HCT116 (cell line): Measurements from ENCODE around the gene MMP26. TPM values are rescaled to one million over a fixed set of nuclear protein-coding genes. Genes with fewer than 3 reads are reported as not detected.

Source experiments
- ATAC-seq: fragments of 200-7000 bp; cut with Tn5 transposase; 2 replicates; pipeline ENCODE4 v1.9.1; 2020; ENCODE audit warnings: mild to moderate bottlenecking, moderate library complexity
- BruUV-seq: library from RNA; stranded (reverse); fragments of 400-500 nt; replicated peaks from 2 replicates; lab custom pipeline; 2021; lab: Mats Ljungman, UMichigan
- CTCF ChIA-PET: fragments of 300-600 bp; sonication (Branson Sonifier 250); formaldehyde crosslinking; loops from one replicate; lab custom pipeline; 2021; ENCODE audit warnings: antibody characterized with exemption; lab: Charles Lee
- POLR2A ChIA-PET: fragments of 300-600, 350-600 bp; sonication (Branson Sonifier 250); formaldehyde crosslinking; loops from one replicate; lab custom pipeline; 2021; ENCODE audit warnings: antibody characterized with exemption; lab: Charles Lee
- RAD21 ChIA-PET, 2 experiments: fragments of 300-600 bp; sonication (Branson Sonifier 250); formaldehyde crosslinking; loops; one replicate each; lab custom pipeline; 2023; ENCODE audit warnings: low total read pairs in 2 of 2; ENCODE audit not compliant: uncharacterized antibody in 2 of 2, unreplicated experiment in 2 of 2, low non-redundant PET in 1 of 2; lab: Charles Lee
- DNase-seq: peaks from one replicate; pipeline ENCODE4 v3.0.0-alpha.2; 2010; ENCODE audit warnings: low read depth, low spot score
- H2AFZ ChIP-seq: fragments of 200-600 bp; shearing (Covaris generic), sonication (generic); 2 replicates; pipeline ENCODE4 v1.6.1; 2017; ENCODE audit warnings: low read depth, mixed run types, mixed read lengths, antibody characterized with exemption, low read length; ENCODE audit not compliant: poor library complexity, severe bottlenecking
- H3K27ac ChIP-seq: 2 replicates; pipeline ENCODE4 v1.5.1; 2012; ENCODE audit warnings: low read depth, low read length
- H3K27me3 ChIP-seq: fragments of 200-600 bp; sonication (generic); 2 replicates; pipeline ENCODE4 v1.6.1; 2016; ENCODE audit warnings: mixed run types, low read length, mixed read lengths; ENCODE audit not compliant: insufficient read depth
- H3K36me3 ChIP-seq, 2 experiments: fragments of 200-500 bp in 1 of 2; fragments of 200-600 bp in 1 of 2; sonication (Bioruptor generic) in 1 of 2; sonication (generic) in 1 of 2; 2 replicates each; pipeline versions ENCODE4 v1.5.1 to v1.6.1; 2014 to 2016; ENCODE audit warnings: low read length in 2 of 2, inconsistent platforms in 1 of 2, mixed read lengths in 1 of 2, mixed run types in 1 of 2; ENCODE audit not compliant: insufficient read depth in 2 of 2, control insufficient read depth in 1 of 2
- H3K4me1 ChIP-seq, 2 experiments: fragments of 200-600 bp in 1 of 2; sonication (generic) in 1 of 2; 2 replicates each; pipeline versions ENCODE4 v1.5.1 to v1.6.1; 2012 to 2017; ENCODE audit warnings: low read length in 2 of 2, inconsistent platforms in 1 of 2, mild to moderate bottlenecking in 1 of 2, mixed read lengths in 1 of 2, mixed run types in 1 of 2, moderate library complexity in 1 of 2; ENCODE audit not compliant: insufficient read depth in 2 of 2, control insufficient read depth in 1 of 2
- H3K4me2 ChIP-seq: fragments of 200-600 bp; sonication (generic); 2 replicates; pipeline ENCODE4 v1.6.1; 2017; ENCODE audit warnings: mixed run types, low read length, mixed read lengths
- H3K4me3 ChIP-seq, 2 experiments: fragments of 200-600 bp in 1 of 2; sonication (generic) in 1 of 2; replicated peaks in 1 of 2; 2 replicates each; pipeline ENCODE4 v1.5.1; 2011 to 2016; ENCODE audit warnings: low read length in 2 of 2, control low read depth in 1 of 2, low read depth in 1 of 2, mild to moderate bottlenecking in 1 of 2, mixed read lengths in 1 of 2, mixed run types in 1 of 2
- H3K79me2 ChIP-seq: fragments of 200-600 bp; sonication (generic); 2 replicates; pipeline ENCODE4 v1.6.1; 2017; ENCODE audit warnings: mild to moderate bottlenecking, mixed run types, low read length, moderate library complexity, mixed read lengths; ENCODE audit not compliant: insufficient read depth
- H3K9ac ChIP-seq: fragments of 200-600 bp; sonication (generic); 2 replicates; pipeline ENCODE4 v1.6.1; 2016; ENCODE audit warnings: low read length, mixed read lengths
- H3K9me2 ChIP-seq: fragments of 200-600 bp; sonication (generic), shearing (Covaris generic); 2 replicates; pipeline ENCODE4 v1.6.1; 2017; ENCODE audit warnings: mixed run types, mild to moderate bottlenecking, moderate library complexity; ENCODE audit not compliant: insufficient read depth
- H3K9me3 ChIP-seq, 2 experiments: fragments of 200-500 bp in 1 of 2; fragments of 200-600 bp in 1 of 2; sonication (Bioruptor generic) in 1 of 2; sonication (generic) in 1 of 2; 2 replicates each; pipeline ENCODE4 v1.6.1; 2014 to 2017; ENCODE audit warnings: low read length in 2 of 2, mixed read lengths in 2 of 2, inconsistent platforms in 1 of 2, low read depth in 1 of 2, mild to moderate bottlenecking in 1 of 2, mixed run types in 1 of 2, moderate library complexity in 1 of 2; ENCODE audit not compliant: control insufficient read depth in 1 of 2, insufficient read depth in 1 of 2
- H4K20me1 ChIP-seq: fragments of 200-600 bp; sonication (generic), shearing (Covaris generic); 2 replicates; pipeline ENCODE4 v1.6.1; 2017; ENCODE audit warnings: mixed run types, mild to moderate bottlenecking, moderate library complexity; ENCODE audit not compliant: insufficient read depth
- CEBPB ChIP-seq: IDR thresholded peaks from 2 replicates; pipeline ENCODE4 v1.6.1; 2012; ENCODE audit warnings: low read depth
- CTCF ChIP-seq, 3 experiments: fragments of 200-600 bp in 1 of 3; sonication (generic) in 1 of 3; IDR thresholded peaks in 2 of 3; conservative IDR thresholded peaks in 1 of 3; 2 replicates each; pipeline ENCODE4 v1.5.1; 2012 to 2017; ENCODE audit warnings: low read depth in 2 of 3, low read length in 2 of 3, antibody characterized with exemption in 1 of 3, borderline replicate concordance in 1 of 3, control low read depth in 1 of 3, mild to moderate bottlenecking in 1 of 3, mixed read lengths in 1 of 3, mixed run types in 1 of 3, moderate library complexity in 1 of 3; ENCODE audit not compliant: insufficient read depth in 1 of 3
- ELF1 ChIP-seq: IDR thresholded peaks from 2 replicates; pipeline ENCODE4 v1.6.1; 2012; ENCODE audit warnings: low read depth, borderline replicate concordance
- EZH2phosphoT487 ChIP-seq: fragments of 200-600 bp; IDR thresholded peaks from 2 replicates; pipeline ENCODE4 v1.6.1; 2018; ENCODE audit warnings: antibody characterized with exemption, borderline replicate concordance
- FOSL1 ChIP-seq: IDR thresholded peaks from 2 replicates; pipeline ENCODE4 v1.6.1; 2012; ENCODE audit warnings: low read depth
- JUND ChIP-seq: IDR thresholded peaks from 2 replicates; pipeline ENCODE4 v1.6.1; 2012
- MAX ChIP-seq: IDR thresholded peaks from 2 replicates; pipeline ENCODE4 v1.6.1; 2012
- POLR2AphosphoS5 ChIP-seq: IDR thresholded peaks from 2 replicates; pipeline ENCODE4 v1.6.1; 2011; ENCODE audit warnings: mild to moderate bottlenecking, low read depth, low read length, moderate library complexity
- RAD21 ChIP-seq: IDR thresholded peaks from 2 replicates; pipeline ENCODE4 v1.6.1; 2012; ENCODE audit warnings: low read depth, mild to moderate bottlenecking
- REST ChIP-seq: IDR thresholded peaks from 2 replicates; pipeline ENCODE4 v1.6.1; 2012; ENCODE audit warnings: low read depth
- SP1 ChIP-seq: IDR thresholded peaks from 2 replicates; pipeline ENCODE4 v1.6.1; 2012; ENCODE audit warnings: low read depth
- SRF ChIP-seq: IDR thresholded peaks from 2 replicates; pipeline ENCODE4 v1.6.1; 2012; ENCODE audit warnings: low read depth
- TCF7L2 ChIP-seq: IDR thresholded peaks from 2 replicates; pipeline ENCODE4 v1.7.0; 2011; ENCODE audit warnings: borderline replicate concordance, inconsistent platforms; ENCODE audit not compliant: insufficient read depth, insufficient read length; ENCODE audit errors: extremely low read depth
- YY1 ChIP-seq: IDR thresholded peaks from 2 replicates; pipeline ENCODE4 v1.6.1; 2011; ENCODE audit warnings: low read length, low read depth, moderate library complexity, mild to moderate bottlenecking; ENCODE audit not compliant: insufficient replicate concordance; ENCODE audit errors: extremely low read depth
- ZBTB33 ChIP-seq: IDR thresholded peaks from 2 replicates; pipeline ENCODE4 v1.6.1; 2011; ENCODE audit warnings: mild to moderate bottlenecking, low read length, moderate library complexity; ENCODE audit not compliant: insufficient replicate concordance; ENCODE audit errors: extremely low read depth
- ZFX ChIP-seq: fragments of 450-650 bp; IDR thresholded peaks from 2 replicates; pipeline ENCODE4 v1.6.1; 2017
- ZNF274 ChIP-seq: fragments of 200-500 bp; sonication (Bioruptor generic); IDR thresholded peaks from 2 replicates; pipeline ENCODE4 v1.6.1; 2014; ENCODE audit warnings: mild to moderate bottlenecking, low read depth, low read length, inconsistent platforms
- intact Hi-C: fragments of 100-400 bp; cut with micrococcal nuclease; formaldehyde crosslinking; loops from 2 replicates; pipeline ENCODE4 v1.10.0; 2022
- total RNA-seq: library from RNA; stranded (reverse); gene quantifications from one replicate; pipeline ENCODE4 v1.2.1, GENCODE V29; 2021; ENCODE audit not compliant: unreplicated experiment

Gene MMP26
- total RNA-seq, 1 experiment from 2014 or later, result not detected

GRCh38 chr11:4697585-4697984 is 7.0 kb upstream of the MMP26 start, which contains the start of gene OR51E2:
Gene OR51E2, minus strand, starts transcription at chr11:4697853. Its CDS starts 15,142 bp downstream, at chr11:4682711.
- H3K4me1 ChIP-seq, result no peaks in the 10 kb centered on the region
- RAD21 ChIA-PET, result no interaction called here
- POLR2A ChIA-PET, result no interaction called here
- no peaks in the 10 kb centered on the region for H3K79me2 ChIP-seq
- CTCF ChIA-PET, result no interaction called here
- peaks cover 45% of the 10 kb centered on the region for H3K27me3 ChIP-seq
- ATAC-seq (no peak), DNase-seq (no peak)
- no peak within 1 kb of the TSS for H3K27ac ChIP-seq
- H2AFZ ChIP-seq, result no peak within 1 kb of the TSS
- H3K4me3 ChIP-seq, result no peak within 1 kb of the TSS
- H3K9ac ChIP-seq, result no peak within 1 kb of the TSS
- intact Hi-C loops, result no loop called here
- H4K20me1 ChIP-seq, result no peaks in the 10 kb centered on the region
- H3K36me3 ChIP-seq, result no peaks in the 10 kb centered on the region
- BruUV-seq, result no TSS peak
- no peaks in the 10 kb centered on the region for H3K9me3 ChIP-seq
- TF ChIP-seq ELF1 (no peak), EZH2phosphoT487 (no peak), REST (no peak), FOSL1 (no peak), SRF (no peak), POLR2AphosphoS5 (no peak), ZBTB33 (no peak), MAX (no peak), ZNF274 (no peak), JUND (no peak), SP1 (no peak), YY1 (no peak), TCF7L2 (no peak), RAD21 (no peak), CEBPB (no peak), ZFX (no peak), CTCF (IDR thresholded peaks at IDR 0.05 in 2 of 3, conservative IDR thresholded peaks at IDR 0.05 in 1 of 3; ENCODE audit: borderline replicate concordance in 1 of 3, insufficient read depth in 1 of 3, low read depth in 2 of 3, low read length in 2 of 3) (no peak)
- H3K9me2 ChIP-seq, result no peaks in the 10 kb centered on the region
- no peak within 1 kb of the TSS for H3K4me2 ChIP-seq
